Tongue (tissue), 2 donors: ENCODE data around the gene CCL4L2. TPM values are rescaled to one million over a fixed set of nuclear protein-coding genes. Genes with fewer than 3 reads are reported as not detected.
"Not testable (repeated sequence)": the region's sequence is repeated elsewhere in the genome, so short reads cannot be mapped to it uniquely, and the experiment has no call there.

ENCODE experiments used
- DNase-seq: peaks from one replicate; pipeline ENCODE4 v3.0.0-alpha.2; 2015
- total RNA-seq: library from RNA; depleted of rRNA; stranded (reverse); fragments of >200 nt; gene quantifications from one replicate; pipeline ENCODE4 v1.2.3, GENCODE V29; 2014

Gene CCL4L2
- 3.7 TPM for total RNA-seq

DNA sequence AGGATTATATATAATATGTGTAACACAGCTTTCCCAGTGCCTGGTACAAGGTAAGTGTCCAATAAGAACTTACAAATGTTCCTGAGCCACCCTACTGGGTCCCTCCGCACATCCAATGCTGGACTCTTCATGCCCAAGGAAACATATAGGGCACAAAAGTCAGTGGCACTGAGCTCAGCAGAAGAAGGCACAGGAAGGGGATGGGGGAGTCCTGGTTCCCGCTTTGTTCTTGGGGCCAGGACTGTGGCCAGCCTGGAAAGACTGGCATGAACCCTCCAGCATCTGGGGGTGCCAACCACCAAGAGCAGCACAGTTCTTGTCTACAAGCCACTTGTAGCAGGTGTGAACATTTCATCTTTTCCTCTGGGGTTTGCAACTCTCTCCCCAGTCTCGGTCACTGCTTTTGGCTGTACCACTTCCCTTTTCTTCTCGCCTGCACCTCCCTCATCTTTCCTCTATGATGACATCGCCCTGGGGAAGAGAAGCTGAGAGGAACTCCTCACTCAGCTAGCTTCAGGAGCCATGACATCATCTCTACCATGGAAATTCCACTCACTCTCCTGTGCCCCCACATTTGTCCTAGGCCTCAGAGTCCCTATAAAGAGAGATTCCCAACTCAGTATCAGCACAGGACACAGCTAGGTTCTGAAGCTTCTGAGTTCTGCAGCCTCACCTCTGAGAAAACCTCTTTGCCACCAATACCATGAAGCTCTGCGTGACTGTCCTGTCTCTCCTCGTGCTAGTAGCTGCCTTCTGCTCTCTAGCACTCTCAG, at the start of gene CCL4L2:
Gene CCL4L2 (plus strand): TSS at position 625 of the 773 bp plus-strand sequence.
- DNase-seq, result not testable (repeated sequence)

DNA sequence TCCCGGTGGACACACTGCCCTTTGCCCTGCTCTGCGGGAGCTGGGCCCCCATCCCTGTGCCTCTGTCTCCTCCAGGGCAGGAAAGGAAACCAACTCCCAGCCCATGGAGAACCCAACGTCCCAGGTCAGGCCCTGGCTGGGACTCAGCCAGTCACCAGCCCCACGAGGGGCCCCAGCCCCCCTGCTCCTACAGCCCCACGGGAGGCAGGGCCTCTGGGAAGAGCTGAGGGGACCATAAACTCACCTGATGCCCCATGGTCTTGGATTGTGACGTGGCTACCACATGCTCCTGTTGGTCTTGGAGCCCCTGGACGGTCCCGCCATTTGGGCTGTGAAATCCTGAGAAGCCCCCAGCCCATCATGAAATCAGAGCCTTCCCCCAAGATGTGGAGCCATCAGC, 42.0 kb upstream of the CCL4L2 start:
- not testable (repeated sequence) for DNase-seq

DNA sequence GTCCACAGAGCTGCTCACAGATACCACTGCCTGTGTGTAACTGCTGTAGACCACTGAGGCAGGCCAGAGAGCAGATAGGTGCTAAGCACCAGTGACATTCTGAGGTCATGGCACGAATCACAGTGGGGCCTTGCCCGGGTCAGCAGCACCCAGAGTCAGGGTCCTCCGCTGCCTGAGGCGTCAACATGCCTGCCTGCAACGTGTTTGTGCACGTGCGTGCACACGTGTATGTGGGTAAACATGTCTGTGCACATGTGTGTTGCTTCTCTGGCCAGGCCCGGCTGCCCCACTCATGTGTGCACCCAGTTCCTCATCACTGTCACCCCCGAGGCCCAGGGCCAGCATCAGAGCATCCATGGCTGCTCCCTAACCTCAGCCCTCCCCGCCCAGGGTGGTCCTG, 34.3 kb upstream of the CCL4L2 start, which contains the start of gene TBC1D3B:
Gene TBC1D3B (minus strand): TSS at position 101 of the 400 bp plus-strand sequence. CDS start 1,586 bp downstream, outside the sequence.
- not testable (repeated sequence) for DNase-seq

DNA sequence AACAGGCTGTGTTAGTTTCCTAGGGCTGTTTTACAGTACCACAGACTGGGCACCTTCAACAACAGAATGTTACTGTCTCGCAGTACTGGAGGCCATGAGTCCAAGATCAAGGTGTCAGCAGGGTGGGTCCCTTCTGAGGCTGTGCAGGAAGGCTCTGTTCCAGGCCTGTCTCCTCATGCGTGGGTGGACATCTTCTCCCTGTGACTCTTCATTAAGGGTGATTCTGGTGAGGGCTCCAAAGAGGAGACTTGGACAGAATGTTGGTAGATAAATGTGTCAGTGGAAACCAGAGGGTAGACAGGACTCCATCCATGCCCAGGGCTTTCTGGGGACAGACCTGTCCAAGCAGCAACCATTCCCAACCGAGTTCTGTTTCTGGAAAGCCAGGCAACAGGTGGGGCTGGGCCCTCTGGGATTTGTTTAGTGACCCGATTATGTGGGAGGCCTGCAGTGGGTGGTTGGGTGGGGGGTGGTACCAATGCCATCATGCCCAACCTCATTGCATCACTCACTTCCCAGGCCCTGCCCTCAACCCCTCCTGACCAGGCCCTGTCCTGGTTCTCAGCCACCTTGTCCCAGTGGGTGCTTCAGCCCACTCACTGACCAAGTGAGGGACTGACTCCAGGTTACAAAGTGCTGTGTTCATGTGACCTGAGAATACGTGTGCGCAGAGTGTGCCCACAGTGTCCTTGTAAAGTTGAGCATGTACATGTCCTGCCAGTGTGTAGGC, 29.3 kb upstream of the CCL4L2 start:
- not testable (repeated sequence) for DNase-seq

DNA sequence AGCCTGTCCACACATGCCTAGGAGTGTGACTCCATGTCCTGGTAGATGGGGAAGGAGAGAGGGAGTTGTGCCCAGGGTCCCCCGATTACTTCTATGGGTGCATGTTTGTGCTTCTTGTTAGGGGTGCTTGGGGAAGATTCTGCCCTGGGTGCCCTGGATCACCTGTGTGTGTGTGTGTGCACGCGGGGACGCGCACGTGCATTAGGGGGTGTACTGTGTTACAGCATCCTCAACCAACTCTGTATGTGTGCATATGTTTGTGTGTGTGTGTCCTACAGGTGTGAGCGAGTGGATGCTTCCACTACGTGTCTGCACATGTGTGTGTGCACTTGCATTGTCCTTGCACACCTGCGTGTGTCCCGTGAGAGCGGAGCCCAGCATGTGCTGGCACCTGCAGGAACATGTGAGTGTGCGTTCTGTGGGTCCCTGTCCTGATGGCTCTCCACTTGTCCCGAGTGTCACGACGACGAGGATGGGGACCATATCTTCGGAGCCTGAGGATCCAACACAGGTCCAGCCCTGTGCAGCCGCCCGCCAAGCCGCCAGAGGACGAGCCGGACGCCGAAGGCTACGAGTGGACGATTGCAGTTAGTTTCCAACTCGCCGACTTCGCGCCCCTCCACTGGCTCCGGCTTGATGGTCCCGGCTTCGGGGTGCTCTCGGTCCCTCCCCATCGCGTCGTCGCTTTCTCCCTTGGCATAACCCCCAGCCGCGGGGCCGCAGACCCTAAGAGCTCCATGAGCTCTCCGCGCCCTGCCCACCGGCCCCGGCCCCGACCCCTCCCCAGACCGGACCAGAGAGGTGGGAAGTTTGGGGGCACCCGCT, 28.5 kb upstream of the CCL4L2 start:
- peak; percentile 7 for DNase-seq

DNA sequence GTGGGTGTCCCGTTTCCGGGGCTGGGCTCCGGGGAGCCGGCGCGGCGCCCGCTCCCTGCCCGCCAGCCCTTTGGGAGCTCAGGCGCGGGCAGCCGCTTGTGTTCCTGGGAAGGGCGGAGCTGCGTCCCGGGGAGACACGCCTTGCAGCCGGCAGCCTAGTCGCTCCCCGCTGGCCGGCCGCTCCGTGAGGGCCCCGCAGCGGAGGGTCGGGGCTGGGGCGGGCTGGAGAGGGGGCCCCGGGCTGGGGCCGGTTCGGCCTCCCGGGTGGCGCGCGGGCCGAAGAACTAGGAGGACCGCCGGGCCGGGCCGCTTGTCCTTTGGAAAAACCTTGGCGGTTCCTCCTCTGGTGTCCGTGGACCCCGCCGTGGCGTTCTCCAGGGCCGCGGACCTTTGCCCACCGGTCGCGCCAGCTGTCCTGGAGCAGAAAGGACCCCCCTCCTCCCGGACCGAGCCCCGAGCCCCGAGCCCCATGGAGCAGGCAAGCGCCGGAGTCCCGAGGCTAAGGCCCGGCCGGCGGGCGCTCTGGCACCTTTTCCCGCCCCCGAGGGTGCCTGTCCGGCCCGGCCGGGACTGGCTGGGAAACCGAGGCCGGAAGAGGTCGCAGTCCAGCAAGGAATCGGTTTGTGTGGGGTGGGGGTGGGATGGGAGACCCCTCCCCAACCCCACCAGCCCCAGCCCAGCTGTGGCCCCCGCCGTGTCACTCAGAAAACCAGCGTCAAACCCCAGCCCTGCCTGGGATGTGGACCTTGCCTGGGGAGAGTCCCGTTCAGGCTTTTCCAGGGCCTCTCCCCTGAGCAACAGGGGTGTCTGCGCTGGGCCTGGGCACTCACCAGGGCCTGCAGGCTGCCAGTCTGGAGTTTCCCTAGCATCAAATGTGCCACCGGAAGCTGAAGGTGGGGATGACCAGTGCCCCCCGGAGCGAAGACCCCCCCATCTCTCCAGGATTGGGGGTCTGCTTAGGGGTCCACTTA, 27.6 kb upstream of the CCL4L2 start:
- DNase-seq, result peak; percentile 71

DNA sequence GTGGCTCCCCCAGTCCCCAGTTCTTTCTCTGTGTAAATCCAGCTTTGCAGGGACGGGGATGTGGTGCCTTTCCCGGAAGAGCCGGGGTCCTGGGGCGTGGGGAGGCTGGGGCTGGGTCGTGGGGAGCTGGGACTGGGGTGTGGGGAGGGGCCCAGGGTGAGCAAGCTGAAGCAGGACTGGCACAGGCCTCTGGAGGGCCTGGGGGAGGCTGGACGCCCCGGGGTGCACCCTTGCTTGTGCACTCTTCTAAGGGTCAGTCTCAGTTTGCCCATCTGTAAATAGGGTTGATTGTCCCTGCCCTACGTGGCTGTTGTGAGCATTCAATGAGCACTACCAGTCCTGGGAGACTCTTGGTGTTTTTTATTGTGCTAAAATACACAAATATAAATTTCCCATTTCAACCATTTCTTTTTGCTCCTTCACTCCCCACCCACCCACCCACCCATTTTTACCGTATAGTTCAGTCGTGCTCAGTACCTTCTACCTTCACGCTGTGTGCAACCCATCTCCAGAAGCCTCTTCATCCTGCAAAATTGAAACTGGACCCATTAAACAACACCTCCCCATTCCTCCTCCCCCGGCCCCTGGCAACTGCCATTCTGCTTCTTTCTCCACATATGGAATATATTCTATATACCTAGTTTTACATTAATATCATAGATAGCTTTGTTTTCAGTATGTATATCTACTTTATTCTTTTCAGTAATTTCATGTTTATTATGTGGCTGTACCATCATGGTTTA, 26.7 kb upstream of the CCL4L2 start:
- DNase-seq, result no peak

DNA sequence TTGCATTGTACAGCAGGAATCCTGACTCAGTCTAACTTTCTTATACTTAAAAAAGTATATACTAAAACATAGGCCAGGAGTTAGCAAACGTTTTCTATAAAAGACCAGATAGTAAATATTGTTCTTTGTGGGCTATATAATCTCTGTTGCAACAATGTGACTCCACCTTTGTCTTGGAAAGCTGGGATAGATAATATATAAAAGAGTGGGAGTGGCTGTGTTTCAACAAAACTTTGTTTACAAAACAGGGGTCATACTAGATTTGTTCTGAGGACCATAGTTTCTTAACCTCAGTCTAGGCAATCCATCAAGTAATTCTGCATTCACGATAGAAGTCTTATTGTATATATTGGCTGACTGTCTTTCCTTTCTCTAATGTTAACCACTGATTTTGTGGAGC, 25.4 kb upstream of the CCL4L2 start:
- no peak for DNase-seq

DNA sequence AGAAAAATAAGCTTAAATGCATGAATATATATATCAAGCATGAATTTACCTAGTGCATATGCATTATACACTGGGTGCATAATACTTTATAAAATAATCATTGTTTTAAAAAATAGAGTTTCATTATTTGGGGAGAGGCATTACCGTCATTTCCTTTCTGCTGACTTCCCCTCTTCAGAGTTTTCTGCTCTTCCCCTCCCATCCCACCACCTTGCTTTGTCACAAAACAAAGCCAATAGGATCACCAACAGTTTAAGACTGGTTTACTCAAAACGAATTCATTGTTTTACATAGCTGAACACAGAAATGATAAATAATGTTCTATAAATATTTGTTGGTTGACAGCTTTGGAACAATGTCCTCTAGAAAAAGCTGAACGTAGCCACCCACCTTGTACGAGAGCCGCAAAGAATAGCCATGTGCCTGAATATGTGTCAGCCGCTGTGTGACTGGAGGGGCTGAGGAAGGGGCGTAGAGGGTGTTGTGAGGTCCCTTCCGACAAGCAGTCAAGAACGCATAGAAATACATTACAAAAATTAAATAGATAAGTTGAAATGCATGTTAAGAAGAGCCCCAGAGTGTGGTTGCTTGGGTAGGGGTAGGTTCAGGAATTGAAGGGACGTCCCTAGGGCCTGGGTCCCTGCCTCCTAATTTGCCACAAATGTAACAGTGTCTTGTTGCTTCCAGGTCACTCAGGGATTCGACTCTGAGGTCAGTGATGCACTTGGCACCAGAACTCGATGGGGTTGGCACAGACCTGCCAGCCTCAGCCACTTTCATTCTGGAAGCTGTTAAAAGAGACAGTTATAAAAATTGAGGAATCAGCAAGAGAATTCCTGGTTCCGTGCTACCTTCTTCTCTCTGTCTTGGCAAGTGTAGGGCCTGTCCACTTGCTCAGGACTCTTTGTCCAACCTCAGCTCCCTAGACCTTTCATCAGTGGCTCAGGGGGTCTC, 23.8 kb upstream of the CCL4L2 start:
- not testable (repeated sequence) for DNase-seq

DNA sequence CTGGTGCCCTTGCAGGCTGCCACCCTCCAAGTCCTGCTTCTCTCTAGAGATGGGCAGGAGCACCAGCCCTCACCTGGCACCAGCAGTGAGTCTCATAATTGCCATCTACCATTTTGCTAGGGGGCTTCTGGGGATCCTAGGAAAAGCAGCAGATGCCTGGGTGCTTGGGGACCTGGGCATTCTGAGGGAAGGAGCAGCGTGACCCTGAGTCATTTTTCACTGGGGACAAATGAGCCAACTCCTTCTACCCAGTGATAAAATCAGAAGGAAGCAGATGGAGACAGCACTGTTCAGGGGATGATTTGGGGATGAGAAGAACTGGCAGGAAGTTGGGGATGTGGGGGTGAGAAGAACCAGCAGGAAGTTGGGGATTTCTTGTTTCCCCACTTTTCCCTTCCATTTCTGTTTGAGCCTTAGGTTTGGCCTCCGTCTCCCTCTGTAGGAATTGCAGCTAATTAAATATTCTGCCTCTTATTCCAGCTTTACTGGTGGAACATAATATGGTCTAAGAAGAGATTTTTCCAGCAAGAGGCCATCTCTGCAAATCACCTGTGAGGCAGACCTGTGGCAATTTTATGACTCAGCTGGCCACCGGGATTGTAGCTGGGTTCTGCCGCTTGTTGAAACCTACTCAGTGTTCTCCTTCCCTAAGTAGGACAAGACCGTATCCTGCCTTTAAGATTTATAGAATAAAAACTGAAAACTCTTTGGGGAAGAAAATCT, 22.8 kb upstream of the CCL4L2 start:
- not testable (repeated sequence) for DNase-seq

DNA sequence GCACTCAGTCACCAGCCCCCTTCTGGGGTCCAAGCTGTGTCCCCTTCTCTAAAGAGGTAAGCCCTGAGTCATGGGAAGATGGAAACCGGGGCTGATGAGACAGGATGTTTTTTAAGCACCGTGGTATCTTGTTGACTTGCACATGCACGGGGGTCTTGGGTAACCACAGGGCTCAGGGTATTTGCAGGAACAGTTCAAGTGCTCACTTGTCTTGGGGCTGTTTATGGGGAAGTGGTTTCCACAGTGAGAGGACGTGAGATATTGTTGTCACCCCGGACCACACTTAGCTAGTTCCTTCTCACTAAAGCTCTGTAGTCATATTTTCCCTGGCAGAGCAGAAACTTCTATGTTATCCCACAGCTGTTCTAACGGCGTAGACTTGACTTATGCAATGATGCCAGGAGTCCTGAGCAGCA, 22.0 kb upstream of the CCL4L2 start:
- peak; percentile 15 for DNase-seq

DNA sequence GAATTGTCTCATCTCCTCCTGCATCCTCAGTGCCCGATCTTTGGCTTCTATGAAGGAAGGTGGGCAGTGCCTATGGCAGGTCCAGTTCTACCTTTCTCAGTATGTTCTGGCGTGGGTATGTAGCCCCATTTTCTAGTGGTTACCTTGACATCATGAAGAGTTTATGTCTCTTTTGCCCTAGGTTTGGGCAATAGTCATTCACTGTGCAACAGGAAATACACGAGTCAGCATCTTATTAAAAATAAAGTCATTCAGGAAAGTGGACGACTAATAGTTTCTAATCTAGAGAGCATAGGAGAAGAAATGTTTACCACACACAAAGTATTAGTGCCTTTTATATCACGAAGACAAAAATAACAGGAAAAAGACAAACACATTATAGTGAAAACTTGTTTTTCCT, 20.9 kb upstream of the CCL4L2 start:
- not testable (repeated sequence) for DNase-seq

DNA sequence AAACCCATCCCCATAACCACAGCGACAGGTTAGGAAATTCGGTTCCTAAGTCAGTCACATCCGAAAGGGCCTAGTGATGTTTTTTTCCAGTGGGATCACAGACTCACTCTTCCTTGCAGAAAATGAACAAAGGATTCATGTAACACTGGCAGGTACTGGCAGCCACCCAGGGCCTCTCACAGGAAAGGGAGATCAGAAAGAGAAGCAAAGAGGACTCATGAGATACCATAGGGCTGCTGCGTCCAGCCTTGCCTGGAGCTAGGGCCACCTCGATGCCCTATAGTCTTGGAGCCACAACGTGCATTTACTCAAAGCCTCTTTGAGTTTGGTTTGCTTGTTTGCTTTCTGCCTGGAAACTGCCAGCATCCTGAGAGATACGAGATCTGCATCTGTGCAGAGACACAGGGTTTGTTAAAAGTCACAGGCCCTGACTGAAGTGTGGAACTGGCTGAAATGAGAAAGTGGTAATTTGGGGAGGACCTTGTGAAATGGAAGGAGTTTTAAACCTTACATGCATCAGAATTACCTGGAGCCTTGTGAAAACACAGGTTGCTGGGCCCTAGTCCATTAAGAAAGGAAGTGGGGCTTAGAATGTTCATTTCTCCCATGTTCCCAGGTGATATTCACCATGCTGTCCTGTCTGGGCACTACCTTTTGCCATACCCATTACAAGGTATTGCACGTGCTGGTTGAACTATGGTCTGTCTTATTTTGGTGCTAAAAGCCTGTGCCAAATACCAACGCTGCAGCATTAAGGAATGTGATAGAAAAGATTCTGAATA, 20.1 kb upstream of the CCL4L2 start:
- DNase-seq, result not testable (repeated sequence)

DNA sequence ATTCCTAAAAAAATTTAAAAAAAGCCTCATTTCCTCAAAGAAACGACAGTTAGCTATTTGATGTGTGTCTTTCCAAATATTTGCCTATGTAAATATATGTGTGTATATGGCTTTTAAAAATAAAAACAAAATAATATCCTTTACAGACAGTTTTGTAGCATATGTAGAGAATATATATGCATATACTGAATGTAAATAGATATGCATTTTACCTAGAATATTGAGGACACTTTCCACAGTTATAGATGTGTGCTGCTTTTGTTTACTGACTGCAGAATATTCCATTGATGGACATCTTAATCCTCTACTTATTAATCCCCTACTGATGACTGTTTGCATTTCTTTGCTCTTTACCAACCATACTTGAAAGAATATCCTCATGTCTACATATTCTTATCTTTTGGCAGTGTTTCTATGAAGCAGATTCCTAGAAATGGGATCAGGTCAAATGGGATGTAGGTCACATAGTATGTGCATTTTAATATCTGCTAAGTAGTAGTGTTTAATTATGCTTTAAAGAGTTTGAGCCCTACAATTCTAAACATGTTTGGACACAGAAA, 17.6 kb upstream of the CCL4L2 start:
- no peak for DNase-seq

DNA sequence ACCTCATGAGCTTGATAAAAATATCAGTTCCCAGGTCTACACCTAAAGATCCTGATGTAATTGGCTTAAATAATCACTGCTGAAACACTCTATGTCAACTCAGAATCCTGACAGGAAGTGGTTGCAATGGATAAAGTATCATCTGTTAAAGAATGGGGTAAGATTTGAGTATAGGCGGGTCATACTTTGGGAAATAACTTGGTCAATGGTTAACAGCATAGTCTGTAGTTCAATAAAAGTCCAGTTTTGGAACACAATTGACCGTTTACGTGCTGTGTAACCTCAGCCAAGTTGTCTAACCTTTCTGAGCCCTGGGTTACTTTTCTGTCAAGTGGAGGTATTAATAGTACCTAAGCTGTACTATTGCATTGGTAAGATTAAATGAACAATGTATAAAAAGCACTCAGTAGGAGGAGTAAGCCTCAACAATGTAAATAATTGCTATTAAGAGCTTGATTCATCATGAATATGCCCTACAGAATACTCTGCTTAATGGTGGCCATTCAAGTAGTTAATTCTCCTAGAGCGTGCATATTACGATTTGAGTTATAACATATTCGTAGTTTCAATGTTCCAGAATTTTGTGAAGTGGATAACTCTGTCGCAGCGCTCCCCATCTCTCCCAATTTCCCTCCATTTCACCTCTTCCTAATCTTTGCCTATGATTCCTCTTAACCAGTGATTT, 16.6 kb upstream of the CCL4L2 start:
- DNase-seq, result not testable (repeated sequence)

DNA sequence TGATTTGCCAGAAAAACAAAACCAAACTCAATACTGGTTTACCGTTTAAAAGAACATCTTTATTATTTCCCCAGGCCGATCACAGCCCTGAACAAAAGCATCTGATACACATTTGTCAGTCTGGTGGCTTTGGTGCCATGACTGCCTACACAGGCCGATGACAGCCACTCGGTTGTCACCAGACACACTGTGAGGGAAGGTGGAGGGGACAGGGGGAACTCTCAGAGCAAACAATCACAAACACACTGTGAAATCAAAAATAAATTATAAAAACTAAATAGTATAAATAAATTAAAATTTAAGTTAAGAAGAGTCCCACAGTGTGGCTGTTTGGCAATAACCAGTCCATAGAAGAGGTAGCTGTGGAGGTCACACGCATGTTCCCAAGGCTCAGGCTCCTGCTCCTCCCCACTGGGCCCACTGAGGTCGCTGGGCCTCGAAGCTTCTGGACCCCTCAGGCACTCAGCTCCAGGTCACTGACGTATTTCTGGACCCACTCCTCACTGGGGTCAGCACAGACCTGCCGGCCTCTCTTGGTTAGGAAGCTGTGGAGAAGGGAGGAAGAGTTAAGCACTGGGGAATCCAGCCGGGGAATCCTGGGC, 15.9 kb upstream of the CCL4L2 start:
- not testable (repeated sequence) for DNase-seq
